SK-N-MC (cell line): ENCODE measurements around the gene PSPC1.
A peak's percentile ranks its signal among the peaks of the same experiment; 100 is the strongest.
"Not testable (repeated sequence)": the region's sequence is repeated elsewhere in the genome, so short reads cannot be mapped to it uniquely, and the experiment has no call there.

Experiments
- DNase-seq: peaks from one replicate; pipeline ENCODE4 v3.0.0-alpha.2; 2011; ENCODE audit warnings: low read depth, low spot score
- H3K27ac ChIP-seq: fragments of 200-600 bp; sonication (generic); 2 replicates; pipeline ENCODE4 v1.5.1; 2016; ENCODE audit warnings: mixed run types
- H3K36me3 ChIP-seq: fragments of 200-600 bp; sonication (generic); 2 replicates; pipeline ENCODE4 v1.6.1; 2017; ENCODE audit warnings: antibody characterized with exemption, low read length, mixed read lengths; ENCODE audit not compliant: insufficient read depth
- H3K4me3 ChIP-seq: fragments of 200-600 bp; sonication (generic); 2 replicates; pipeline ENCODE4 v1.5.1; 2016
- H3K9ac ChIP-seq: fragments of 200-600 bp; sonication (generic); 2 replicates; pipeline ENCODE4 v1.8.0; 2017; ENCODE audit warnings: mixed run types, mixed read lengths; ENCODE audit not compliant: insufficient read length
- H3K9me3 ChIP-seq: fragments of 200-600 bp; sonication (generic); 2 replicates; pipeline ENCODE4 v1.6.1; 2017; ENCODE audit warnings: low read depth, mild to moderate bottlenecking, antibody characterized with exemption, low read length, moderate library complexity, mixed read lengths
- EZH2 ChIP-seq: fragments of 200-600 bp; sonication (generic); IDR thresholded peaks from one replicate; pipeline ENCODE4 v1.6.1; 2017; ENCODE audit warnings: antibody characterized with exemption
- FOXP2 ChIP-seq: optimal IDR thresholded peaks from 2 replicates; pipeline ENCODE3; 2011; ENCODE audit warnings: mild to moderate bottlenecking, moderate library complexity; ENCODE audit not compliant: insufficient read depth; ENCODE audit errors: extremely low read length, control extremely low read depth
- POLR2AphosphoS5 ChIP-seq: IDR thresholded peaks from 2 replicates; pipeline ENCODE4 v1.6.1; 2012; ENCODE audit warnings: mild to moderate bottlenecking, low read depth, low read length, borderline replicate concordance

Gene PSPC1, protein sequence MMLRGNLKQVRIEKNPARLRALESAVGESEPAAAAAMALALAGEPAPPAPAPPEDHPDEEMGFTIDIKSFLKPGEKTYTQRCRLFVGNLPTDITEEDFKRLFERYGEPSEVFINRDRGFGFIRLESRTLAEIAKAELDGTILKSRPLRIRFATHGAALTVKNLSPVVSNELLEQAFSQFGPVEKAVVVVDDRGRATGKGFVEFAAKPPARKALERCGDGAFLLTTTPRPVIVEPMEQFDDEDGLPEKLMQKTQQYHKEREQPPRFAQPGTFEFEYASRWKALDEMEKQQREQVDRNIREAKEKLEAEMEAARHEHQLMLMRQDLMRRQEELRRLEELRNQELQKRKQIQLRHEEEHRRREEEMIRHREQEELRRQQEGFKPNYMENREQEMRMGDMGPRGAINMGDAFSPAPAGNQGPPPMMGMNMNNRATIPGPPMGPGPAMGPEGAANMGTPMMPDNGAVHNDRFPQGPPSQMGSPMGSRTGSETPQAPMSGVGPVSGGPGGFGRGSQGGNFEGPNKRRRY

DNA sequence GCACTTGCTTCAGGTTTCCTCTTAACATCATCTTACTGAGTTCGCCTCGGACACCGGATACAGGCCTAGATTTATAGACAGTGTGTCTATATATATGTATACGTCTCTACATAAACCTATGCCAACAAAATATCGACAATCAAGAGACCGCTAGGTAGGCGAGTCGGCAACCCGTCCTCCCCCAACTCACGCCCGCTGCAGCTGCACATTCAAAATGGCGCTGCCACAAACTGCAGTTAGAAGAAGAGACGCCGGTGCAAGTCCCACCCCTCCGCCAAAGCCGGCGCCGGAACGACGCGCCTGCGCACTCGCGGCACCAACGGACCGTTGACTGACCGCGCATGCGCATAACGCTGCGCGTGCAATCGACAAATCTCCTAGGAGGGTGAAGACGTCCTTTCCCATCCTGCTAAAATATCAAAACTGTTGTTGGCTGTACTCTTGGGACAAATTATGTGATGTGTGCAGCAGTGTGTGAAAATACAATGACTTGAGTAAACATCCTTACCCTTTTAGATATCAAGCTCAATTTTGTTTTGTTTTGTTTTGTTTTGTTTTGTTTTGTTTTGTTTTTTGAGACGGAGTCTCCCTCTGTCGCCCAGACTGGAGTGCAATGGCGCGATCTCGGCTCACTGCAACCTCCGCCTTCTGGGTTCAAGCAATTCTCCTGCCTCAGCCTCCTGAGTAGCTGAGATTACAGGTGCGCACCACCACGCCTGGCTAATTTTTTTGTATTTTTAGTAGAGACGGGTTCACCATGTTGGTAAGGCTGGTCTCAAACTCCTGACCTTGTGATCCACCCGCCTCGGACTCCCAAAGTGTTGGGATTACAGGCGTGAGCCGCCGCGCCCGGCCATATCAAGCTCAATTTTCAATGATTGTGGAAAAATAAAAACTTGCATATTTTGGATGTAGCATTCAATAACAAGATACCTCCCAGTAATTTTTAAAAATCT is at the start of gene PSPC1:
Gene PSPC1, minus strand, starts transcription at position 219 of the 956 bp plus-strand sequence. Its CDS starts 188 bp downstream, at position 31.
- peak within 1 kb of the TSS; percentile 83 for H3K4me3 ChIP-seq
- peak; percentile 96 for TF ChIP-seq POLR2AphosphoS5
- H3K36me3 ChIP-seq, H3K9me3 ChIP-seq: not testable (repeated sequence)
- peak within 1 kb of the TSS; percentile 96 for H3K9ac ChIP-seq
- DNase-seq, result peak; percentile 67
- peak within 1 kb of the TSS; percentile 89 for H3K27ac ChIP-seq

DNA sequence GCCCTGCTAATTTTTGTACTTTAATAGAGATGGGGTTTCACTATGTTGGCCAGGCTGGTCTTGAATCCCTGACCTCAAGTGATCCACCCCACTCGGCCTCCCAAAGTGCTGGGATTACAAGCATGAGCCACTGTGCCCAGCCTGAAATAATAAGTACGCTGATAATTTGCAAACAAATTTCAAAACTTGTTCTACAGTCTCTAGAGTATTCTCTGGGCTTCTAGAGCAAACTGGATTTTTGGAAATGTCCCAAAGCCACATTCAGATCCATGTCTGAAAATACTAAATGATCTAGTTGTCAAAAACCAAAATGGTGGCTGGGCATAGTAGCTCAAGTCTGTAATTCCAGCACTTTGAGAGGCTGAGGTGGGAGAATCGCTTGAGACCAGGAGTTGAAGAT is 39.9 kb upstream of the PSPC1 start:
- H3K27ac ChIP-seq, result no peak overlapping the region
- H3K9ac ChIP-seq, result no peak overlapping the region
- DNase-seq, result no peak
- TF ChIP-seq EZH2 (no peak), FOXP2 (no peak), POLR2AphosphoS5 (no peak)
- no peaks in the 10 kb centered on the region for H3K9me3 ChIP-seq
- H3K4me3 ChIP-seq, result no peak overlapping the region
- peaks cover 11% of the 10 kb centered on the region for H3K36me3 ChIP-seq

DNA sequence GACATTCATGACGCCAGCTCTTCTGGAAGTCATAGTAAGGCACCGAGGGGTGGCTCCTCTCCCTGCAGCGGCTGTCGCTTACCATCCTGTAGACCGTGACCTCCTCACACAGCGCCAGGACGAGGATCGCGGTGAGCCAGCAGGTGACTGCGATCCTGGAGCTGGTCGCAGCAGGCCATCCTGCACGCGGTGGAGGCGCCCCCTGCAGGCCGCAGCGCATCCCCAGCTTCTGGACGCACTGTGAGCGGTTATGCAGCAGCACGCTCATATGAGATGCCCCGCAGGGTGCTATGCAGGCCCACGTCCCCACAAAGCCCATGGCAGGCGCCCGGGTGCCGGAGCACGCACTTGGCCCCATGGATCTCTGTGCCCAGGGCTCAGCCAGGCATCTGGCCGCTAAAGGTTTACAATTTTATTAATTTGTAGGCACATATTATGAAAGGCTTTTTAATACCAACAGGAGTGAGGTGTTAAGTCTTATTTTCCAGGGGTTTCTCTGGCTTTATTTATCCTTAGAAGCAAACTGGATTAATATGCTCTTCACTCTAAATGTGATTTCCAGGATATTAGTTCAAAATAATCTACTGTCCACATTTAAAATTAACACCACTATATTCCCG is 35.6 kb upstream of the PSPC1 start:
- TF ChIP-seq FOXP2, result no peak
- TF ChIP-seq EZH2, result no peak
- TF ChIP-seq POLR2AphosphoS5, result no peak
- no peaks in the 10 kb centered on the region for H3K9me3 ChIP-seq
- DNase-seq, result no peak
- H3K27ac ChIP-seq, result no peak overlapping the region
- H3K9ac ChIP-seq, result no peak overlapping the region
- no peak overlapping the region for H3K4me3 ChIP-seq
- H3K36me3 ChIP-seq, result peaks cover 5% of the 10 kb centered on the region; the same call in 1 of the 2 replicates

GRCh38 chr13:19817510-19818158 is 34.9 kb upstream of the PSPC1 start:
- TF ChIP-seq EZH2, result no peak
- TF ChIP-seq POLR2AphosphoS5, result no peak
- no peak for TF ChIP-seq FOXP2
- Histone ChIP-seq H3K9ac (no peak overlapping the region), H3K27ac (no peak overlapping the region), H3K9me3 (no peaks in the 10 kb centered on the region), H3K4me3 (no peak overlapping the region), H3K36me3 (peaks cover 5% of the 10 kb centered on the region; the same call in 1 of the 2 replicates)
- no peak for DNase-seq

GRCh38 chr13:19817106-19817505 is 34.4 kb upstream of the PSPC1 start:
- H3K9ac ChIP-seq, result no peak overlapping the region
- H3K36me3 ChIP-seq, result peaks cover 5% of the 10 kb centered on the region; the same call in 1 of the 2 replicates
- H3K4me3 ChIP-seq, result no peak overlapping the region
- no peak overlapping the region for H3K27ac ChIP-seq
- TF ChIP-seq EZH2 (no peak), FOXP2 (no peak), POLR2AphosphoS5 (no peak)
- DNase-seq, result no peak
- H3K9me3 ChIP-seq, result no peaks in the 10 kb centered on the region

DNA sequence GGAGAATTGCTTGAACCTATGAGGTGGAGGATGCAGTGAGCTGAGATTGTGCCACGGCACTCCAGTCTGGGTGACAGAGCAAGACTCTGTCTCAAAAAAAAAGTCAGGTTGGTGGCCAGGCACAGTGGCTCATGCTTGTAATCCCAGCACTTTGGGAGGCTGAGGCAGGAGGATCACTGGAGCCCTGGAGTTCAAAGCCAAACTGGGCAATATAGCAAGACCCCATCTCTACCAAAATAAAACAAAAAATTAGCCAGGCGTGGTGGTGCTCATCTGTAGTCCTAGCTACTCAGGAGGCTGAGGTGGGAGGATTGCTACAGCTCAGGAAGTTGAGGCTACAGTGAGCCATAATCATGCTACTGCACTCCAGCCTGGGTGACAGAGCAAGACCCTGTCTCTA is 33.1 kb upstream of the PSPC1 start:
- H3K9ac ChIP-seq, result not testable (repeated sequence)

GRCh38 chr13:19810996-19811881 is 28.5 kb upstream of the PSPC1 start:
- no peak overlapping the region for H3K27ac ChIP-seq
- no peak for TF ChIP-seq EZH2
- TF ChIP-seq FOXP2, result no peak
- TF ChIP-seq POLR2AphosphoS5, result no peak
- H3K4me3 ChIP-seq, result no peak overlapping the region
- DNase-seq, result no peak
- no peaks in the 10 kb centered on the region for H3K36me3 ChIP-seq
- H3K9ac ChIP-seq, result no peak overlapping the region
- no peaks in the 10 kb centered on the region for H3K9me3 ChIP-seq

More for the DNA sequence above, 33.1 kb upstream of the PSPC1 start:
- not testable (repeated sequence) for H3K36me3 ChIP-seq, DNase-seq, H3K27ac ChIP-seq, H3K9me3 ChIP-seq, H3K4me3 ChIP-seq
